ENCODE data around the gene GPAM.

- TF ChIP-seq CSDC2 (CRISPR knock-in tag; IDR thresholded peaks at IDR 0.05) = no peak
- TF ChIP-seq ZNF8 (CRISPR knock-in tag; IDR thresholded peaks at IDR 0.05) = no peak
- TF ChIP-seq ZC3H10 (CRISPR knock-in tag; IDR thresholded peaks at IDR 0.05) = no peak
- TF ChIP-seq RARB (CRISPR knock-in tag; IDR thresholded peaks at IDR 0.05) = no peak
These were observed 7.6 kb upstream of the GPAM start for GRCh38 chr10:112191041-112191590.

All from SK-N-SH treated with all-trans-retinoic acid at 6 μM for 48 hours (cell line).